Sciatic nerve (tissue), 2 donors: ENCODE measurements around the gene DDR2. TPM values are rescaled to one million over a fixed set of nuclear protein-coding genes. Genes with fewer than 3 reads are reported as not detected.
"Not testable (repeated sequence)": the region's sequence is repeated elsewhere in the genome, so short reads cannot be mapped to it uniquely, and the experiment has no call there.

Experiments
- ATAC-seq: fragments of 200-7000 bp; cut with Tn5 transposase; one replicate; pipeline ENCODE4 v1.9.1; 2020; ENCODE audit warnings: mild to moderate bottlenecking, moderate library complexity
- DNase-seq: peaks from one replicate; pipeline ENCODE4 v3.0.0-alpha.2; 2020; ENCODE audit warnings: low spot score
- intact Hi-C: fragments of 100-400 bp; cut with DNase I; formaldehyde crosslinking; loops from one replicate; pipeline ENCODE4 v1.14.2; 2022
- total RNA-seq: library from RNA; stranded (reverse); fragmentation: NEBNext Ultra II Directional; extraction: Animal tissue kit (Norgen Biotek cat#: 25700); gene quantifications from one replicate; pipeline ENCODE4 v1.2.1, GENCODE V29; 2021
- donor health status: DM: no; HTN: no; CAD: no.
- donor health status: DM: no; HTN: no; CAD: no.

The DDR2 gene
- total RNA-seq, result 132 TPM

GRCh38 chr1:162632217-162632666 lies at the start of gene DDR2:
TSS of gene DDR2 (plus strand) at chr1:162632464. CDS start at chr1:162719064, 86,600 bp downstream.
- intact Hi-C loops, result no loop called here
- ATAC-seq (peak; percentile 91), DNase-seq (peak; percentile 89)

GRCh38 chr1:162582901-162583300 lies 49.4 kb upstream of the DDR2 start:
- DNase-seq, ATAC-seq, intact Hi-C loops: not testable (repeated sequence)

GRCh38 chr1:162585101-162585500 lies 47.2 kb upstream of the DDR2 start:
- DNase-seq, intact Hi-C loops, ATAC-seq: not testable (repeated sequence)

GRCh38 chr1:162587347-162587746 lies 44.9 kb upstream of the DDR2 start:
- no peak for DNase-seq
- intact Hi-C loops, result no loop called here
- ATAC-seq, result no peak

- intact Hi-C loops, result no loop called here
- ATAC-seq, result no peak
- no peak for DNase-seq
These were observed 44.5 kb upstream of the DDR2 start for GRCh38 chr1:162587761-162588260.

GRCh38 chr1:162590101-162590500 lies 42.2 kb upstream of the DDR2 start:
- DNase-seq, result no peak
- ATAC-seq, result no peak
- intact Hi-C loops, result no loop called here

- ATAC-seq, result no peak
- intact Hi-C loops, result no loop called here
- no peak for DNase-seq
These were observed 41.6 kb upstream of the DDR2 start for GRCh38 chr1:162590686-162591085.

- intact Hi-C loops, result no loop called here
- no peak for DNase-seq
- ATAC-seq, result no peak
These were observed 35.6 kb upstream of the DDR2 start for GRCh38 chr1:162596514-162597170.

- no peak for ATAC-seq
- intact Hi-C loops, result no loop called here
- no peak for DNase-seq
These were observed 32.8 kb upstream of the DDR2 start for GRCh38 chr1:162599451-162599850.

GRCh38 chr1:162603117-162603516 lies 29.1 kb upstream of the DDR2 start:
- ATAC-seq, DNase-seq, intact Hi-C loops: not testable (repeated sequence)

- ATAC-seq (peak; percentile 28), DNase-seq (no peak)
- intact Hi-C loops, result no loop called here
These were observed 26.9 kb upstream of the DDR2 start for GRCh38 chr1:162605225-162605927.

GRCh38 chr1:162609306-162609705 lies 23.0 kb upstream of the DDR2 start:
- intact Hi-C loops, result no loop called here
- ATAC-seq (no peak), DNase-seq (no peak)

GRCh38 chr1:162612606-162613400 lies 19.5 kb upstream of the DDR2 start:
- intact Hi-C loops, result no loop called here
- ATAC-seq (peak; percentile 92), DNase-seq (no peak)

- intact Hi-C loops, result no loop called here
- DNase-seq (no peak), ATAC-seq (no peak)
These were observed 15.4 kb upstream of the DDR2 start for GRCh38 chr1:162616848-162617247.

- intact Hi-C loops, result no loop called here
- ATAC-seq (no peak), DNase-seq (no peak)
These were observed 14.8 kb upstream of the DDR2 start for GRCh38 chr1:162617513-162617912.

GRCh38 chr1:162619076-162619475 lies 13.2 kb upstream of the DDR2 start:
- intact Hi-C loops, result no loop called here
- DNase-seq, result no peak
- ATAC-seq, result no peak

- no peak for DNase-seq
- intact Hi-C loops, result no loop called here
- ATAC-seq, result no peak
These were observed 11.0 kb upstream of the DDR2 start for GRCh38 chr1:162621256-162621655.

GRCh38 chr1:162625679-162626078 lies 6.6 kb upstream of the DDR2 start:
- no peak for ATAC-seq
- intact Hi-C loops, result no loop called here
- no peak for DNase-seq

GRCh38 chr1:162626094-162626493 lies 6.2 kb upstream of the DDR2 start:
- peak; percentile 50 for ATAC-seq
- DNase-seq, result no peak
- intact Hi-C loops, result no loop called here

GRCh38 chr1:162626761-162627160 lies 5.5 kb upstream of the DDR2 start:
- DNase-seq, result no peak
- intact Hi-C loops, result no loop called here
- peak; percentile 26 for ATAC-seq
